Brain microvascular endothelial cell (primary cell): Measurements from ENCODE around the gene DNTT.

Experiments used
- DNase-seq: peaks from one replicate; pipeline ENCODE4 v3.0.0-alpha.2; 2020
- H3K27ac ChIP-seq: fragments of 250-450 bp; sonication (Bioruptor Pico); 2 replicates; pipeline ENCODE4 v1.5.1; 2020; ENCODE audit warnings: mild to moderate bottlenecking, moderate library complexity
- H3K27me3 ChIP-seq: fragments of 250-450 bp; sonication (Bioruptor Pico); replicated peaks from 2 replicates; pipeline ENCODE4 v1.5.1; 2020; ENCODE audit warnings: mild to moderate bottlenecking
- H3K36me3 ChIP-seq: fragments of 250-450 bp; sonication (Bioruptor Pico); replicated peaks from 2 replicates; pipeline ENCODE4 v1.5.1; 2020; ENCODE audit warnings: mild to moderate bottlenecking
- H3K4me3 ChIP-seq: 2 replicates; pipeline ENCODE4 v1.5.1; 2011; ENCODE audit warnings: low read depth, mild to moderate bottlenecking, control low read depth, low read length, moderate library complexity
- CTCF ChIP-seq: IDR thresholded peaks from 2 replicates; pipeline ENCODE4 v1.5.1; 2011; ENCODE audit warnings: low read depth, mild to moderate bottlenecking, moderate library complexity, low read length, control low read depth, inconsistent platforms; ENCODE audit errors: missing control alignments
- in situ Hi-C: cut with HindIII; loops from 2 replicates; pipeline ENCODE4 v1.10.0; 2017; ENCODE audit warnings: low sequenced_read_pairs, low pct_ligation_motif_present

Gene DNTT

DNA sequence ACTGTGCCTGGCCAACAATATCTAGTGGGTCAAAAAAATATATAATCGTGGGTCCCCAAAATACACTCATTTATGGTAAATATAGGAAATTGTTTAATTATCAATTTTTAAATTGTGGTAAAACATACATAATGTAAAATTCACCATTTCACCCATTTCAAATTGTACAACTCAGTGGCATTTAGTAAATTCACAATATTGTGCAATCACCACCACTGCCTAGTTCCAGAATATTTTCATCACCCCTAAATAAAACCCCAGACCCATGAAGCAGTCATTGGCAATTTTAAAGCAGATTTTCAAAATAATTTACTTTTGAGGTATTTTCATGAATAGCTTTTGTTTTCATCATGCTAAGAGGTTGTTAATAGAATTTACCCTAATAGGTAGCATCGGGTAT, 43.1 kb upstream of the DNTT start:
- no peak overlapping the region for H3K27ac ChIP-seq
- no peaks in the 10 kb centered on the region for H3K36me3 ChIP-seq
- no peak overlapping the region for H3K4me3 ChIP-seq
- DNase-seq: no peak
- H3K27me3 ChIP-seq: no peaks in the 10 kb centered on the region
- no peak for TF ChIP-seq CTCF
- in situ Hi-C loops: no loop called here

- Histone ChIP-seq H3K4me3 (no peak overlapping the region), H3K27ac (no peak overlapping the region), H3K27me3 (no peaks in the 10 kb centered on the region), H3K36me3 (no peaks in the 10 kb centered on the region)
- in situ Hi-C loops: no loop called here
- TF ChIP-seq CTCF: no peak
- no peak for DNase-seq
These were observed 42.3 kb upstream of the DNTT start for GRCh38 chr10:96261930-96262329.

DNA sequence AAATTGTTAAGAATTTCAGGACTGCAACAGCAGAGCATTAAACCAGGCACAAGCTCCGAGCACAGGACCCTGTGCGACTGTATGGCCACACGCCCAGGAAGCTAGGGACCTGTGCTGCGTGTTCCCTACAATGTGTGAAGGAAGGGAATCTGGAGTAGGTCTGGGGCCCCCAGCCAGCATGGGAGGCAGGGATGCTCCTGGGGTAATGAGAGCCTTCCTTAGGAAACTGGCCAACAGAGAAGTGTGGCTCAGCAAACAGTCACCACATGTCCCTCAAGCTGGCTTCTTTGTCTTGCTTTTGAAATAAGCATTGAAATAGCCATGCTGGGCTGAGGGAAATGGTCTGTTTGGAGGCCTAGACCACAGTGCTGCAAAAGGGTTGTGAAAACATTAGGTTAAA, 41.1 kb upstream of the DNTT start:
- Histone ChIP-seq H3K36me3 (no peaks in the 10 kb centered on the region), H3K27me3 (no peaks in the 10 kb centered on the region), H3K4me3 (no peak overlapping the region), H3K27ac (no peak overlapping the region)
- DNase-seq: no peak
- in situ Hi-C loops: no loop called here
- no peak for TF ChIP-seq CTCF

GRCh38 chr10:96263669-96264068, 40.6 kb upstream of the DNTT start:
- Histone ChIP-seq H3K36me3 (no peaks in the 10 kb centered on the region), H3K27ac (no peak overlapping the region), H3K4me3 (no peak overlapping the region), H3K27me3 (no peaks in the 10 kb centered on the region)
- DNase-seq: no peak
- in situ Hi-C loops: no loop called here
- TF ChIP-seq CTCF: no peak

DNA sequence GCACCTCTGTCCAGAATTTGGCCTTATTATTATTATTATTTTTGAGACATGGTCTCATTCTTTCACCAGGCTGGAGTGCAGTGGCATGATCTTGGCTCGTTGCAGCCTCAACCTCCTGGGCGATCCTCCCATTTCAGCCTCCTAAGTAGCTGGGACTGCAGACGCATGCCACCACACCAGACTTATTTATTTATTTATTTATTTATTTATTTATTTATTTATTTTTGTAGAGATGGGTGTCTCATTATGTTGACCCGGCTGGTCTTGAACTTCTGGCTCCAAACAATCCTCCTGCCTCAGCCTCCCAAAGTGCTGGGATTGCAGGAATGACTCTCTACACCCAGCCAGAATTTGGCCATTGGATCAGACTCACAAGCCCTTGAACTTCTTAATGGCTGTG, 39.3 kb upstream of the DNTT start:
- in situ Hi-C loops: no loop called here

More for the DNA sequence above, 39.3 kb upstream of the DNTT start:
- H3K36me3 ChIP-seq: no peaks in the 10 kb centered on the region
- no peak for DNase-seq
- TF ChIP-seq CTCF: no peak
- H3K27ac ChIP-seq: no peak overlapping the region
- H3K4me3 ChIP-seq: no peak overlapping the region
- H3K27me3 ChIP-seq: no peaks in the 10 kb centered on the region
